Measurements from ENCODE around the gene SPRR2A.

- TF ChIP-seq BHLHE40 (IDR thresholded peaks at IDR 0.05; ENCODE audit: borderline replicate concordance) (no peak), TARDBP (IDR thresholded peaks at IDR 0.05) (no peak), L3MBTL2 (conservative IDR thresholded peaks at IDR 0.05) (no peak), HDGF (IDR thresholded peaks at IDR 0.05; ENCODE audit: borderline replicate concordance) (no peak), SUZ12 (IDR thresholded peaks at IDR 0.05) (no peak)
Measured at GRCh38 chr1:153024413-153024812, 32.9 kb downstream of the SPRR2A start.

Data from HEK293T (cell line).